ENCODE results near the gene SVOP.

SVOP gene

GRCh38 chr12:108977360-108977759 is 43.5 kb downstream of the SVOP start:
- DNase-seq (ENCODE audit: low read depth): no peak

DNA sequence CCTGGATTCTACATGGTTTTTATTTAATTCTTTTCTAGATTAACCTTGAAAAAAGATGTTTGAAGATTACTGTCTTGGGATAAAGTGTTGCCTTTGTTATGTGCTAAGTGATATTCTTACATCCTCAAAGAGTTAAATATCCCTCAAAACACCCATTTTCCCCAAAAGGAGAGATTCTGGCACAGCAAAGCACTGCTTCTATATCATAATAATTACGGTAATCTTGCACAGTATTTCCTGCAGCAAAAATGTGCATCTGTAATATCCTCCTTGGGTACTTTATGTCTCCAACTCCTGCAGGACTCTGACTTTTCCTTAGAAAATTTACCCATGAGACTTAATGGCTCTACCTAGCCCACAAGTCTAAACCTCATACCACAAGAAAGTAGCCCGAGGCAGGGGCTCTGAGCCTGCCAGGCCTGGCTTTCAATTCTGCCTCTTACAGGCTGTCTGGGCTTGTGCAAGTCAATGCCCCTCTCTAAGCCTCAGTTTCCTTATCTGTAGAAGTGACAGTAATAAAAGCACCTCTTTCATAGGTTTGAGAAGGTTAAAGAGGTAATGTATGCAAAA is 45.8 kb downstream of the SVOP start:
- DNase-seq (ENCODE audit: low read depth): no peak

GRCh38 chr12:108973629-108974152 is 47.2 kb downstream of the SVOP start:
- DNase-seq (ENCODE audit: low read depth): no peak

- no peak for DNase-seq (ENCODE audit: low read depth)
These were observed 48.5 kb downstream of the SVOP start for GRCh38 chr12:108972358-108972757.

DNA sequence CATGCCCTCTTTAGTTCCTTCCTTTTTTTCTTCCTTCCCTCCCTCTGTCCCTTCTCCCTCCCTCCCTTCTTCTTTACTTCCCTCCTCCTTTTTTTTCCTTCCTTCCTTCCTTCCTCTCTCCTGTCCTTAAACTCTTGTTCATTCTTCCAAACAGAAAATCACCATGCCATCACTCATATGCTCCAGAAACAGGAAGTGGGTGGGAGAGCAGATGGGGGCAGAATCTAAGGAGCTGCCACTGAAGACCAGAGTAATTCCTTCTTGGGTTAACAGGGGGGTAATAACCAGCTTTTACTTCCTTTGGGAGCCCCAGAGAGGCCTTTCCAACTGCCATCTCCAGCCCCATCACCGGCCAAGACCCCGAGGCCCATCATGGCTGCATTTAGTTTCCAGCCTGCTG is 51.2 kb downstream of the SVOP start:
- no peak for DNase-seq (ENCODE audit: low read depth)

DNA sequence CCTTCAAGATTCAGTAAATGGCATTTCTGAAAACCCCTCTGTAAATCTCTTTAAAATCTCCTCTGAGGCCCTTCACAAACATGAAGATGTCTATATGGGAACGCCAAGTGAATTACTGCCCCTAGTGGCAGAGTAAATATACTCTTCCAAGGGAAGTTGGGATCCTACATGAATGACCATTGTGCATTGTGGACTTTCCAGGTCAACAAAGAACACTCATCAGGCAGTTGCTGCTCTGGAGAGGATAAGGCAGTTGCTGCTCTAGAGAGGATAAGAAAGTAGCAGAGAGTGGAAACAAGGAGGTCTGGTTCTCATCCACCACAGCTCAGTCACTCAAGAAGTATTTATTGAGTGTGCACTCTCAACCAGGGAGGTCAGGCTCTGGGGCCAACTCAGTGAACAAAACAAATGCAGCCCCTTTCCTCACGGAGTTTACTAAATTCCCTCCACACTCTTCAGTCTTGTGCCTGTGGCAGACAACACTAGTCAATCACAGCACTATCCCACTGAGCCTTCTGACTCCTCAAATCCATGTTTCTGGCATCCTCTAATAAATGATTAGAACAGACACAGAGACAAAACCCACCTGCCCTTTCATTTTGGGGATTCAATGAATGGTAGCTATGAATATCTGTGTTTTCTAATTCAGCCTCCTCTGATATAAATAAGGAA is 52.9 kb downstream of the SVOP start:
- DNase-seq (ENCODE audit: low read depth): no peak

DNA sequence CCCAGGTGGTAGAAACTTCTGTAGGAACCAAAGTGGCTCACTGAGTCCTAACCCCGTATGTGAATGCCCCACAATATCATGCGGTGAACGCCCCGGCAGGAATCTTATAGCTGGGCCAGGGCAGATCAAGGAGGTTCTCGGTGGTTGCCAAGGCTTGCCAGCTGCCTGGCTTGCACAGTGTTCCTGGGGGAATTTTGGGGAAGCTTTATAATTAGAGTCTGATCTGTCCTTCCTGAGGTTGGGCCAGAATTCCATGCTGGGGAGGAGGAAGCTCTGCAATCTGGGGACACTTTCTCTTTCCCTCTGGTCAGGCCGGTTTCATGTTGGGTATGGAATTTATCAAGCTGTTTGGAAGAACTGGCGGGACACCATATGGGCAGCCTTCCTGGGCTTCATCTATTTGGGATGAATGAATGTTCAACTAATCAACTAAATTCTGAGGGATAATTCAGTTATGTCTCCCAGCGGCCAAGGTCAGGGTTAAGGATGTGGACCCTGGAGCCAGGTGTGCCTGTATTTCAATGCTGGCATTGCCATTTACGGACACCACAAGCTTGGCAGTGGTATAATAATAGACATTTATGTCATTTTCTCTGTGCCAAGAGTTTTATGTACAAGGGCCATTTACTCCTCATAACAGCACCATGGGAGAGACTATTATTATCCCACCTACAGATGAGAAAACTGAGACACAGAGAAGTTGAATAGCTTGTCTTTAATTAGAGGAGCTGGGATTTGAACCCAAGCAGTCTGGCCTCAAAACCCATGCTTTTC is 54.3 kb downstream of the SVOP start:
- no peak for DNase-seq (ENCODE audit: low read depth)

- DNase-seq (ENCODE audit: low read depth): no peak
These were observed 55.0 kb downstream of the SVOP start for GRCh38 chr12:108965886-108966285.

- DNase-seq (ENCODE audit: low read depth): no peak
These were observed 56.2 kb downstream of the SVOP start for GRCh38 chr12:108964371-108965352.

GRCh38 chr12:108962256-108962655 is 58.6 kb downstream of the SVOP start:
- no peak for DNase-seq (ENCODE audit: low read depth)

DNA sequence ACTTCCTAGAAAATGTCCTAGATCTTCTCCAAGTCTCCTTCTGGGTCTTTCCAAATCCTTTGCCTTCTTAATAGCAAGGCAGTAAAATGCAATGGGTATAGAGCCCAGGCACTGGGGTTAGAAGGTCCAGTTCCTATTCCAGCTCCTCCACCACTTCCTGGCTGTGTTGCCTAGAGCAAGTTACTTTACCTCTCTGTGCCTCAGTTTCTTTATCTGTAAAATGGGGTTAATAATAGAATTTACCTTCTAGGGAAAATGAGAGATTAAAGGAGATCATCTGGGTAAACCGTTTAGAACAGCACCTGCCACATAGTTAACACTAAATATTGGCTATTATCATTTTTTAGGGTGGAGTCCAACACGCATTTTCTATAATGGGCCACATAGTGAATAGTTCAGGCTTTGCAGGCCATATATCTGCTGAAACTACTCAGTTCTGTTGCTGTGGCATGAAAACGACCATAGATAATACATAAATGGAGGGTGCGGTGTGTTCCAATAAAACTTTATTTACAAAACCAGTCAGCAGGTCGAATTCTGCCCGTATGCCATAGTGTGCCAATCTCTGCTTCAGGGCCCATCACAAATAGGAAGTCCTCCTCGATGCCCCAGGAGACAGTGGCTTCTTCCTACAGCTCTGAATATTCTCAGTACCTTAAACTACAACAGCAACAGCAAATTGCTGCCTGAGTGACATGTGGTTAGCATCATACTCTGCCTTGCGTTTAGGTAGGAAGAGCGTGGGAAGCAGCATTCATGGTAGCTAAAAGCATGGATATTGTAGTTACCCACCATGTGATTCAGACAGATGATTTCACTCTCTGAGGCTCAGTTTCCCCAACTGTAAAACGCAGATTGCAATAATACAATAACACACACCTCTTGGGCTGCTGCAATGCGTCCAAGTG is 60.9 kb downstream of the SVOP start:
- no peak for DNase-seq (ENCODE audit: low read depth)

DNA sequence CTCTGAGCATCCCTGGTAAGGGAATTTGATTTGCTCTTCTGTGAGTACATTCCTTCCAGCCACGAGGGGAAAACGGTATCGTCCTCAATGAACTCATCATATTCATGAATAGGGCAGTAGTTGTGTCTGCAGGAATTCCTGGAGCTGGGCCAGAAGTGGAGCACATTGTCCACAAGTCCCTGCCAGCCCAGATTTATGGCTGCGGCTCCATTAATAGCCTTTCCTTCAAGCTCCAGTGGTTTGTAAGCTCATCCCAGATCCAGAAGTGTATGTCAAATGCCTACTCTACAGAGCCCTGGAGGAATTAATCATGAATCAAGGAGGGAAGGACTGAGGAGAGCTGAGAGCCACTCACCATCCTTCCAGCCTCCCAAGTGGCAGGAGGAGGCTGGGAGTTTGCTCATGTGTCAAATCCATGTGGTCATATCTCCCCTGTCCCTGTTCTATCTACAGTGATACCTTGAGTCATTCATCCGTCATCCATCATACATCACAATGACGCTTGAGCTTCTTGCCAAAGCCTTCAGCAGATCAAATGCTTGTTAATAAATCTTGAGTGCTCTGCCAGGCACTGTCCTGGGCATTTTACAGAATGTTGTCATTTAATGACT is 65.5 kb downstream of the SVOP start:
- no peak for DNase-seq (ENCODE audit: low read depth)

GRCh38 chr12:108950991-108951739 is 69.7 kb downstream of the SVOP start:
- peak; percentile 8 for DNase-seq (ENCODE audit: low read depth)

DNA sequence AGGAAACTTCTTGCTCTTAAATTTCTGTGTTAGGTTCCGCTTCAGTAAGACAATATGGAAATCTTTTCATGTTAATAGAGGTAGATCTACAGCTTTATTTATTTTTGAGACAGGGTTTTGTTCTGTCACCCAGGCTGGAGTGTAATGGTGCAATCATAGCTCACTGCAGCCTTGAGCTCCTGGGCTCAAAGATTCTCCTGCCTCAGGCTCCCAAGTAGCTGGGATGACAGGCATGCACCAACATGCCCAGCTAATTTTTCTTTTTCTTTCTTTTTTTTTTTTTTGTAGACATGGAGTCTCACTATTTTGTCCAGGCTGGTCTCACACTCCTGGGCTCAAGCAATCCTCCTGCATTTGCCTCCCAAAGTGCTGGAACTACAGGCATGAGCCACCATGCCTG is 70.9 kb downstream of the SVOP start:
- no peak for DNase-seq (ENCODE audit: low read depth)

DNA sequence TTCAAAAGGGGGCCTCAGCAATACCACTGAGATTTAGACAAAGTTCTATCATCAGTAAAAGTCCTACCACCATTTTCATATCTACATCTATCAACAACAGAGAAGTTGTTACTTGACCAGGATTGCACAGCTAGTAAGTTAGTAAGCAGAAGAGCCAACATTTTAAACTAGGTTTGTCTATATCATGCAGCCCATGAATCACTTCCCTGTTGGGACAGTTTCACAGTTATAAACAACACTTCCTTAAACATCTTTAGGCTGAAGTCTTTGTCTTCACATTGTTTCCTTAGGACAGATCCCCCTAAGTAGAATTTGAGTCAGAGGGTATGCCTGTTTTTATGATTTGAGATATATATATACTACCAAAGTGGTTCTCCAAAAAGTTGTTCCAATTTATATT is 72.5 kb downstream of the SVOP start:
- DNase-seq (ENCODE audit: low read depth): no peak

DNA sequence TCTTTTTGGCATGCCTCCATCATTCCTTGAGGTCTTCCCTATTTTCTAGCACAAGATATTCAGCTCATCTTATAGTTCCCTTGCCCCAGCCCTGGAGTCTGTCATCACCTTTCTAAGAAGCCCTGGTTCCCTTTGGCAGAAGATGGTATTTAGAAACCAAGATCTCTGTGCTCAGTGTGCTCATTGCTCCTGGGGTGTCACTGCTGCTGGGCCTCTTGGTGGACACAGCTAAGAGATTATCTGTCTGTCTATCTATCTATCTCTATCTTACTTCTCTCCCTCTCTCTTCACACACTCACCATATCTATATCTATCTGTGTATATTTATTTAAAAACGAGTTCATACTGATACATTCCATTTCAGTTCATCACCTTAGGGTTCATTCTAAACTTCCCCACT is 73.8 kb downstream of the SVOP start:
- no peak for DNase-seq (ENCODE audit: low read depth)

DNA sequence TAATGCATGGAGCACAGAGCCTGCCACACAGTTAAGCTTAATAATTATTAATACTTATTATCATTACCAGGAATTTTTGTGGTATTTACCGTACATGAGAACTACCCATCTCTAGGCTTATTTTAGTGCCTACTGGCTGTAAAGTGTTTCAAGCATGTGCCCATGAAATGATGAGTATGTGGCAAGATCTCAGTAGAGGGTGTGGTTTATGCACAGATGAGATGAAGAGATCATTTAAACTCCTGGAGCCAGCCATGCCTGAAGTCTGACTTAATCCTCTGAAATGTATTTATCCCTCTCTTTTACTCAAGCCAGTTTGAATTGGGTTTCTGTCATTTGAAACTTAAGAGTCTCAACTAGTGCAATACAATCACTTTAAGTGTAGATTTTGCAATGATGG is 80.7 kb downstream of the SVOP start:
- DNase-seq (ENCODE audit: low read depth): no peak

- no peak for DNase-seq (ENCODE audit: low read depth)
These were observed 81.3 kb downstream of the SVOP start for GRCh38 chr12:108939594-108939993.

- no peak for DNase-seq (ENCODE audit: low read depth)
These were observed 82.5 kb downstream of the SVOP start for GRCh38 chr12:108938247-108938924.

Measured in GM04503 (cell line).